Suppressor macrophage treated with lipopolysaccharide for 4 hours (primary cell): ENCODE data around the gene RNF126.
"Not testable (repeated sequence)": the region's sequence is repeated elsewhere in the genome, so short reads cannot be mapped to it uniquely, and the experiment has no call there.

ENCODE experiments used
- DNase-seq: peaks from one replicate; pipeline ENCODE4 v3.0.0-alpha.2; 2020

Gene RNF126

GRCh38 chr19:624433-625109 lies 38.4 kb downstream of the RNF126 start:
- DNase-seq, result no peak

DNA sequence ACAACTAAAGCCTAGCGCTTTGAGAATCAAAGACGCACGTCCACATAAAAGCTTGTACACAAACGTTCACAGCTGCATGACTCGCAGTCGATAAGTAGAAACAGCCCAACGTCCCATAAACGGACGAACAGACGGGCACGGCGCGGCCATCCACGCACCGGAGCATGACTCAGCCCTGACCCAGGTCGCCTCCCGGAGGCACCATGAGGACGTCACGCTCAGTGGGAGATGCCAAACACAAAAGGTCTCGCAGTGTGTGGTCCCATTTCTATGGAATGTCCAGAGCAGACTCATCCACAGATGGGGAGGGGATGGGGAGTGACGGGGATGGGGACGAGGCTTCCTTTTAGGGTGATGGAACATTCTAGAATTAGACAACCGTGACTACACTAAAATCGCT lies 39.0 kb downstream of the RNF126 start:
- DNase-seq, result no peak

DNA sequence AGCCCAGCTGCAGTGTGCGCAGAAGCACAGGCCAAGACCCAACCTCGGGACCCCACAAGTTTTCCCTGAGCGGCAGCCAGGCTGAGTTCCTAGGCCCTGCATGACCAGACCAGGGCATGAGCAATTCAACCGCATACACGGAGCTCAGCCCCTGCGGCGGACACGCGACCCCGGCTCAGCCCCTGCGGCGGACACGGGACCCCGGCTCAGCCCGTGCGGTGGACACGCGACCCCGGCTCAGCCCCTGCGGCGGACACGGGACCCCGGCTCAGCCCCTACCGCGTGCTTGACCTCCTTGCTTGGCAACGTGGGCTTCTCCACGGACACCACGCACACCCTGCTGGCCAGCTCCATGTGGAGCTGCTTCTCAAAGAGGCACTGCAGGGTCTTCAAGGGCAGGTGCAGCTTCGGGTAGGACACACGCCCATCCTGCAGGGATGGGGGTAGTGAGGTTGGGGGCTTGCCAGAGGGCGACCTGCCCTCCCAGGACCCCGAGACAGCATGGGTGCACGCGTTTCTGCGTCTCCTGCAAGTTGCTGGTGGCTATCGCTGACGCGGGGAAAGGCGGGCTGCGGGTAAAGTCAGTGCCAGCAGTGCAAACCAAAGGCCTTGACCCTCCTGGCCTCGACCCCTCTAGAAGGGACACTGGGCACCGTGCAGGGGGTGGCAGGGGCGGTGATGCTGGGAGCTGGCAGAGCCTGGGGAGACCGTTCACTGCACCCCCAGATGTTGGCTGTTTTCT lies 39.7 kb downstream of the RNF126 start:
- no peak for DNase-seq

- DNase-seq, result no peak
Measured at GRCh38 chr19:622666-623065, 40.3 kb downstream of the RNF126 start.

- no peak for DNase-seq
Measured at GRCh38 chr19:621819-622218, 41.2 kb downstream of the RNF126 start.

DNA sequence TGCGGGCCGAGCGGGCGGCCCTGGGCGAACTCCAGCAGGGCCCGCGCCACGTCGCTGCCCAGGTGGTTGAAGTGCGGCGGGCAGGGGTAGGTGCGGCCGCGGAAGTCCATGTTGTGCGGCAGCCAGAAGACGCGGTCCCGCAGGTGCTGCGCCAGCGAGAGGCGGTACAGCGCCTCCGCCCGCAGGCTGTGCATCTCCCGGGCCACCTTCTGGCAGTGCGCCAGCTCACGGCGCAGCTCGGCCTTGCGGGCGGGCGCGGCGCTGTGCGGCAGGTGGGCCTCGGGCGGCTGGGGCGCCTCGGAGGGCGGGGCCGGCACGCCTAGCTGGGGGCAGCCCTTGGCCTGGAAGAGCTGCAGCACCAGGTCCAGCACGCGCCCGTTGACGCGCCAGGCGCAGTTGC lies 41.8 kb downstream of the RNF126 start:
- DNase-seq, result not testable (repeated sequence)

- DNase-seq, result no peak
Measured at GRCh38 chr19:620166-620862, 42.7 kb downstream of the RNF126 start.

DNA sequence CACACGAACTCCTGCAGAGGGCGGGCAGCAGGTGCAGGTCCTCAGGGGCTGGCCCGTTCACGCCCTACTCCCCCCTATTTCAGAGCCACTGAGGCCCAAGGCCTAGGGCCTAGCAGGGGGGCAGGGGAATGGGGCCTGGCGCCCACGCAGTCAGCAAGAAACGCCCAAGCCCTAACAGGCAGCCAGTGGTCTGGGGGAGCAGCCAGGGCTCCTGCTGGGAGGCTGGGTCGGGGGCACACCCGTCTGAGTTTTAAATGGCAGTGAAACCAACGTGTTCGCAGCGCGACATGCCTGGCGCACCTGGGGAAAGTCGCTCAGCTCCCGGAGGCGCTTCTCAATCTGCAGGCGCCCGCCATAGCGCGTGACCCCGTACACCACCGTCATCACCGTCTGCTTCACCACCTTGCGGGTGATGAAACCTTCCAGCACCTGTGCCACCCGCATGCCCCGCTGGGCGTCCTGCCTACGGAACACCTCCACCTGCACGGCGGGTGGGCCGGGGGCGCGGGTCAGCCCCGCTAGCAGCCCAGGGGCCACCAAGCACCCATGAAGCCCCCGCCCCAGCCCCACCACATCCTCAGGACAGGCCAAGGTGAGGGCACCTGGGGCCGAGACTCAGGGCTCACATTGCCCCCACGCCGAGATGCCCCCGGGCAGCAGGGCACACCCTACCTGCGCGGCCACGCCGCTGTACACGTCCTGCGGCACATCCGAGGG lies 43.6 kb downstream of the RNF126 start:
- DNase-seq, result no peak

GRCh38 chr19:618674-619285 lies 44.2 kb downstream of the RNF126 start:
- DNase-seq, result no peak

GRCh38 chr19:618247-618619 lies 44.8 kb downstream of the RNF126 start:
- DNase-seq, result no peak

DNA sequence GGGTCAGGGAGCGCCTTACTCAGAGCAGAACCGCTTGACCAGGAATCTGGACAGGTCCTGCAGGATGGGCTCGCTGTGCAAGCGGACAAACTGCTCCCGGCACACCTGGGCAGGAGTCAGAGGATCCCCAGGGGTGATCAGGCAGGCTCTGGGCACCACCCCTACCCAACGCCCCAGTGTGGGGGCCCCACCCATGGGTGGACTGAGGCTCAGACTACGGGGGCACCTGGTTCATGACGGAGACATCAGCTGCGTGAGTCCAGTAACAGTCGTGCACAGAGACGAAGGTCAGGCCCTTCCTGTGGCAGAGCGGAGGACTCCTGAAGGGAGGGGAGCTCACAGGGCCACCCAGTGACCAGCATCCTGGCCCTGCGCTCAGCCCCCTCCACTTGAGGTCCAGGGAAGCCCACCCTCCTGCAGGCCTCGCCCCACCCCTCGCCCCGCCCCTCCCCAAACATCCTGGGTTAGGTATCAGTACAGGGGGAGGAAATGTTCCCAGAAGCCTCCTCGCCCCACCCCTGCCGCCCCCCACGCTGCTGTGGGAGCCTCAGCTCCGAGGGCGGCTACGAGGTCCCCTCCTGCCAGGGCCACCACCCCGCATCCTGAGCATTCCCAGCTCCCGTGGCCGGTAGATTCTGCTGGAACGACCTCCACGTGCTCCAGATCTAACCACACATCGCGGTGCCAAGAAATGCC lies 45.3 kb downstream of the RNF126 start:
- no peak for DNase-seq

DNA sequence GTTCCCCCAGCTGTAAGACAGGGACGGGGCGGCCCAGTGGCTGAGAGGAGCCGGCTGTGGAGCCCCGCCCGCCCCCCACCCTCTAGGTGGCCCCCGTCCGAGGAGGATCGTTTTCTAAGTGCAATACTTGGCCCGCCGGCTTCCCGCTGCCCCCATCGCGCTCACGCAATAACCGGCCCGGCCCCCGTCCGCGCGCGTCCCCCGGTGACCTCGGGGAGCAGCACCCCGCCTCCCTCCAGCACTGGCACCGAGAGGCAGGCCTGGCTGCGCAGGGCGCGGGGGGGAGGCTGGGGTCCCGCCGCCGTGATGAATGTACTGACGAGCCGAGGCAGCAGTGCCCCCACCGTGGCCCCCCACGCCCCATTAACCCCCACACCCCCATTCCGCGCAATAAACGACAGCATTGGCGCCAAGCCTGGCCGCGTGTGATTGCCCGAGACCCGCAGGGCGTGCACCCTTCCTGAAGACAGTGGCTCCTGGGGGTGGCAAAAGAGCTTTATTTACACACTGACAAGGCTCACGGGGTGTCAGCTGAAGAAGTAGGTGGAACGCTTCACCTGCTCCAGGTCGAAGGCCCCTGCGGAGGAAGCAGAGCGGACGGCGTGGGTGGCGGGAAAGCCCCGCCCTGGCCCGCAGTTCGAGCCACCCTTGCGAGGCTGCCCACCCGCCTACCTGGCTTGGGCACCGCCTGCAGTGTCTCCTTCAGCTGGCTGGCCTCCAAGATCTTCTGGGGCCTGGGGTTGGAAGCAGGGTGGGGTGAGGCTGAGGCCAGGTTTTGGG lies 46.1 kb downstream of the RNF126 start:
- no peak for DNase-seq

GRCh38 chr19:616062-616700 lies 46.8 kb downstream of the RNF126 start:
- DNase-seq, result no peak

DNA sequence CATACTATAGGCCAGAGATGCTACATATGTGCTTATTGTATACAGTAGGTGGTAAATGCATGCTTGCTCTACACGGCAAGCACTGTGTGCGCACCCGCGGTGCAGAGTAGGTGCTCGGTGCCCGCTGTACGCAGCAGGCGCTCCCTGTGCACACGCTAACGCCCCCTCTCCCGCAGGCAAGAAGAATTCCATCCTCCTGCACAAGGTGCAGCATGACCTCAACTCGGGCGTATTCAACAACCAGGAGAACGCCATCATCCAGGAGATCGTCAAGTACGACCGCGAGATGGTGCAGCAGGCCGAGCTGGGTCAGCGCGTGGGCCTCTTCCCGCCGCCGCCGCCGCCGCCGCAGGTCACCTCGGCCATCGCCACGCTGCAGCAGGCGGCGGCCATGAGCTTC lies 47.4 kb downstream of the RNF126 start:
- peak; percentile 16 for DNase-seq

DNA sequence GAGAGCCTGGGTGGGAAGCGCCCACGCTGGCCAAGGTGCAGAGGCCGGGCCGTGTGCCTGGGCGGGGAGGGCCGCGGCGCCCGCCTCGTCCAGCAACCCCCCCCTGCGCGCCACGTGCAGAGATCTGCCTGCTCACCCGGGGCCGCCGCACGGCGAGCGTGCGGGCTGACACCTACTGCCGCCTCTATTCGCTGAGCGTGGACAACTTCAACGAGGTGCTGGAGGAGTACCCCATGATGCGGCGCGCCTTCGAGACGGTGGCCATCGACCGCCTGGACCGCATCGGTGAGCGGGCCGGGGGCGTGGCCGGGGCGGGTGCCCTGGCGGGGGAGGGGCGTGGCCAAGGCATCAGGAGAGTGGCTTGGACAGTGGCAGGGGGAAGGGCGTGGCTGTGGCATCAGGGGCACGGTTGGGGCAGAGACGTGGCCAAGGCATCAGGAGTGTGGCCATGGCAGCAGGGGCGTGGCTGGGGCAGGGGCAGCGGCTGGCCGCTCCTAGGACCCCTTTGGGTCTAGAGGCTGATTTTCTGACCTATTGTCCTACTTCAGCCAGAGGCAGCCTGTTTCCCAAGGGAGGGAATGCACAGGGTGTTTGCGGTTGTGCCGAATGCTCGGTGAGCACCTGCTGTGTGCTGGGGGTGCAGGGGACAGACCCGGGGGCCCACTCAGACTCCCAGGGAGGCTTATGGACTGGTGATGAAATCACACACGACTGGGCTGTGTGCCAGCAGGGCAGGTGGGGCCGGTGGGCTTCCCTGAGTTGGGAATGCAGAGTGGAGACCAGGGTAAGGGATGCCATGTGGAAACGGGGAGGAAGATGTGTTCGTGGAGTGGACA lies 49.1 kb downstream of the RNF126 start:
- DNase-seq, result no peak

DNA sequence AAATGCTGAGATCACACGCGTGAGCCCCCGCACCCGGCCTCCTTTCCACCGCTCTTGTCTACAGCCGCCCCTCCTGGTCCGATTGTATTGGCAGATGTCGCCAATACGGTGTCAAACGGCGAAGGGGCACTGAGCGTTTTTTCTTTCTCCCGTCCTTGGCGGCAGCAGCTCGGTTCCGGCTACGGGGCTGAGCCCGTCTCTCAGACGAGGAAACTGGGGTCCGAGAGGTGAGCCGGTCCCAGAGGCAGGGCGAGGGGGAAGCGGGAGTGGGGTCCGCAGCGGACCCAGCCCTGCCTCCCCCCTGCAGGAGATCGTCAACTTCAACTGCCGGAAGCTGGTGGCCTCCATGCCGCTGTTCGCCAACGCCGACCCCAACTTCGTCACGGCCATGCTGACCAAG lies 50.1 kb downstream of the RNF126 start:
- no peak for DNase-seq

DNA sequence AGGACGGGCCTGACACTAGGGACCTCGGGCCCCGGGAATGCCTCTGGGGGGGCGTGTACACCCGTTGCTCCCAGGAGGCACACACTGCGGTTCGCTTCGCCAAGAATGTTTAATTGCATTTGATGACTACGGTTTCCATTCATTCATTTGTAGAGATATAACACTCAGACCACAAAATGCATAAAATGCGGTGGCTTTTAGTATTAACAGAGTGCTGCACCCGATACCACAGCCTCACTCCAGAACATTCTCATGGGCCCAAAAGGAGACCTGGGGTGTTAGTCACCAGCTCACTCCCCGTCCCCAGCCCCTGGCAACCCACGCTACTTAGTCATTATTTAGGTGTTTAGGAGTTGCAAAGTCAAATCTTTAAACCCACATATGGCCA lies 51.5 kb downstream of the RNF126 start:
- DNase-seq, result no peak

DNA sequence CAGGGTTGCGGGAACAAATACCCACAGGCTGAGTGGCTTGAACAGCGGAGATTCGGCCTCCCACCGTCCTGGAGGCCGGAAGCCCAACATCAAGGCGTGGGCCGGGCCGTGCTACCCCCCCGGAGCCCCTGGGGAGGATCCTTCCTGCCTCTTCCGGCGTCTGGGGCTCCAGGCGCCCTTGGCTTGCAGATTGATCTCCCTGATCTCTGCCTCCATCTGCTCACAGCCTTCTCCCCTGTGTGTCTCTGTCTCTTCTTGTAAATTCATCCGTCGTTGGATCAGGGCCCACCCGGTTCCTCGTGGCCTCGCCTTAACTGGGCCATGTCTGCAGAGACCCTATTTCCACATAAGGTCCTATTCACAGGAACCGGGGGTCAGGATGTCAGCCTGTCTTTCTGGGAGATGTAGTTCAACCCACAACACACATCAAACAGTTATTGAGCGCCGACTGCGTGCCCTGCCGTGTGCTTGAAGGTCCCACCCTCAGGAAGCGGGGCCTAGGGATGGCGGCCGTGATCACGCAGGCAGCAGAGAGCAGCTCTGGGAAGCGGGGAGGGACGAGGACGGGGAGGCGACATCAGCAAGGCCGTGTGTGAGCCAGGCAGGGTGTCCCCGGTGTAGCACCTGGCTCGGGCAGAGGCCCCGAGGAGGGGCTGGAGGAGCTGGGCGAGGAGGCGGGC lies 52.1 kb downstream of the RNF126 start:
- no peak for DNase-seq

DNA sequence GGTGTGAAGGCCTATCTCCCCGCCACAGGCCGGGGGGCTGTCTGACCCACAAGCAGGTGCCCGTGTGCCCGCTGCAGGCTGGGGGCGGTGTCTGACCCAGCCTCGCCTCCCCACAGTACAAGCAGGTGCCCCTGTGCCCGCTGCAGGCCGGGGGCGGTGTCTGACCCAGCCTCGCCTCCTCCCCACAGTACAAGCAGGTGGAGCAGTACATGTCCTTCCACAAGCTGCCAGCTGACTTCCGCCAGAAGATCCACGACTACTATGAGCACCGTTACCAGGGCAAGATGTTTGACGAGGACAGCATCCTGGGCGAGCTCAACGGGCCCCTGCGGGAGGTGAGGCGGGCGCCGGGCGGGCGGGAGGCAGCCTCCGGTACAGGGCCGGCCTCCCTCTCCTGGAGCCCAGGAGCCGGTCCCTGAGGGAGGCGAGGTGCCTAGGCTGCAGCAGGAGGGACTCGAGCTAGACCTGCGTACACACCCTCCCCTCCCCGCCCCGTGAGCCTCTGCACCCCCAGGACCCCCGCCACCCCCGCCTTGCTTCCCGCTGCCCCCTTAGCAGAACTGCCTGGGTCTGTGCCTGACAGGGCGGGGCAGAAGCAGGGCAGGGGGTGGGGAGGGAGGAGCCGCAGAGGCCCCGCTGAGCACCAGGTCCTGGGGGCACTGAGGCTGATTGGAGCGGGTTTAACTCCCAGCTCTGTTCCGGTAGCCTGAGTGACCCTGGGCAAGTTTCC lies 52.8 kb downstream of the RNF126 start:
- no peak for DNase-seq
